LNCaP clone FGC (cell line): ENCODE measurements around the gene HEBP2.
A peak's percentile ranks its signal among the peaks of the same experiment; 100 is the strongest.

Experiments
- DNase-seq: peaks from one replicate; pipeline ENCODE4 v3.0.0-alpha.2; 2011; ENCODE audit warnings: low read depth
- H3K4me3 ChIP-seq: 2 replicates; pipeline ENCODE4 v1.5.1; 2011; ENCODE audit warnings: mild to moderate bottlenecking, low read depth, low read length, control low read depth
- CTCF ChIP-seq: IDR thresholded peaks from 2 replicates; pipeline ENCODE4 v1.5.1; 2012; ENCODE audit warnings: mild to moderate bottlenecking; ENCODE audit not compliant: control insufficient read depth, insufficient read depth; ENCODE audit errors: extremely low read depth

The HEBP2 gene

GRCh38 chr6:138405816-138406413 is 1.9 kb downstream of the HEBP2 start:
- no peak for DNase-seq
- peak overlapping the region; percentile 90 for H3K4me3 ChIP-seq

DNA sequence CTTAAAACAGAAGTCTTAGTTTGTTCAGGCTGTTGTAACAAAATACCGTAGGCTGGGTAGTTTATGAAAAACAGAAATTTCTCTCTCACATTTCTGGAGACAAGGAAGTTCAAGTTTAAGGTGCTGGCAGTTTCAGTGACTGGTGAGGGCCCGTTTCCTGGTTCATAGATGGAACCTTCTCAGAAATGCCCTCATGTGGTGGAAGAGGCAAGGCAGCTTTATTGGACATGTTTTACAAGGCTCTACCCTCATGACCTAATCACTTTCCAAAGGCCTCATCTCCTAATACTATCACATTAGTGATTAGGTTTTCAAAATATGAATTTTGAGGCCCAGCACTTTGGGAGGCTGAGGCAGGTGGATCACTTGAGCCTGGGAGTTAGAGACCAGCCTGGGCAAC is 2.4 kb downstream of the HEBP2 start:
- peak; percentile 70 for DNase-seq
- peak; percentile 54 for TF ChIP-seq CTCF
- no peak overlapping the region for H3K4me3 ChIP-seq

More at GRCh38 chr6:138405816-138406413, 1.9 kb downstream of the HEBP2 start:
- TF ChIP-seq CTCF, result no peak

DNA sequence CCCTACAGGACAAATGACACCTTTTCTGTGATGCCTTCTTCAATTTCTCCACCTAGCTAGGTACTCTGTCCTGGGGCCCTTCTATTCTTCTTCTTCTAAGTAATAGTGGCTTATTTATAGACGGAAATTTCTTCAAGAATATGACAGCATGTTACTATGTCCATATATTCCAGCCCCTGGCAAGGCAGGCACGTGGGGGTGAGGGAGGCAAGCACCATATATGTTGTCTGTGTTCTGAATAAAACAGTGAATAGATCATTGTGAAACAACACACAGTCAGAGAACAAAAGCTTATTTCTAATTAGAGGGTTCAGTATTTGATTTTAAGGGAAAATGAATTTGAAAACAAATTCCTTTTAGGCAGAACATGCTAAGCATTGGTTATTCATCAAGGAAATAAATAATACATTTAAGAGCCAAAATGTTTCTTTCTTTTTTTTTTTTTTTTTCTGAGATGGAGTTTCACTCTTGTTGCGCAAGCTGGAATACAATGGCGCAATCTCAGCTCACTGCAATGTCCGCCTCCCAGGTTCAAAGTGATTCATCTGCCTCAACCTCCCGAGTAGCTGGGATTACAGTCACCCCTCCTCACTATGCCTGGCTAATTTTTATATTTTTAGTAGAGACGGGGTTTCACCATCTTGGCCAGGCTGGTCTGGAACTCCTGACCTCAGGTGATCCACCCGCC is 6.2 kb downstream of the HEBP2 start:
- H3K4me3 ChIP-seq, result no peak overlapping the region
- TF ChIP-seq CTCF, result no peak
- DNase-seq, result no peak

- H3K4me3 ChIP-seq, result no peak overlapping the region
- TF ChIP-seq CTCF, result no peak
- no peak for DNase-seq
These were observed 7.2 kb downstream of the HEBP2 start for GRCh38 chr6:138410972-138411880.

DNA sequence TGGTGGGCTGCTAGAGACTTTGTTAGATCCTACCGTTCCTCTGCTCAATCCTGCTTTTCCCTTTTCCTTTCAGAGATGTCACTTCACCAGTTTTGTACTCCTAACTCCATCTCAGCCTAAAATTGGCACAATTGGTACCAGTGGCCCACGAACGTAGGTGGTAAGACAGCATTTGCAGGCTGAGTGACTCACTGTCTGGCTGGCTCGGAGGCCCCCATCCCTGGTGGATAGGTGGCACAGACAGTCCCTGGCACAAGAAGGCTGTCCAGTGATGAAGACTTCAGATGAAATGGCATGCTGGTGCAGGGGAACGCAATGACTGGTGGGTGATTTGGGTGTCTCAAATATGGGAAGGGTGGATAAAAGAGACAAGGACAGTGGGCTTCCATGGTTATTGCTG is 11.1 kb downstream of the HEBP2 start:
- no peak for DNase-seq
- TF ChIP-seq CTCF, result no peak
- H3K4me3 ChIP-seq, result no peak overlapping the region

- H3K4me3 ChIP-seq, result no peak overlapping the region
- no peak for TF ChIP-seq CTCF
- no peak for DNase-seq
These were observed 12.2 kb downstream of the HEBP2 start for GRCh38 chr6:138416206-138416605.
